ENCODE data around the gene EYS.

DNA sequence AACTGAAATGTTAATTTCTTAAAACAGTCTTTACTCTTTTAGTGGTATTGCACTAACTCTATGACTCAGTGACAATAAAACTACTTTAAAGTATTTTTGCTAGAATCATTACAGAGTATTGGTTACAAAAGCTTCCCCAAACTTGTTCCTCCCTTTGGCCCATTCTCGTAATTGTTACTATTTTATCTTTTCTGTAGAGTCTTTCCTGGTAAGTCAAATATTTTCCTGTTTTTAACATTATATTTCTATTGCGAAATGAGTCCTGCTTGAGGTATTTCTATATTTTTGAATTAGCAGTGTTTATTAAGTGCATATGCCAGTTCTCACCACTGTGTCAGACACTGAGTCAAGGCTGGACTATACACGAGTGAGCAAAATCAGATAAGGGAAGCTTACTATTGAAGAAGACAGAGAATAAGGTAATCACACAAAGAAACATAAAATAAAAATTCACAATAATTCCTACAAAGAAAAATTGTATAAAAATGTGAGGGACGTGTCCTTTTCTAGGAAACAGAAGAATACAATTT lies 970.5 kb downstream of the EYS start:
- TF ChIP-seq, protein P1, sequence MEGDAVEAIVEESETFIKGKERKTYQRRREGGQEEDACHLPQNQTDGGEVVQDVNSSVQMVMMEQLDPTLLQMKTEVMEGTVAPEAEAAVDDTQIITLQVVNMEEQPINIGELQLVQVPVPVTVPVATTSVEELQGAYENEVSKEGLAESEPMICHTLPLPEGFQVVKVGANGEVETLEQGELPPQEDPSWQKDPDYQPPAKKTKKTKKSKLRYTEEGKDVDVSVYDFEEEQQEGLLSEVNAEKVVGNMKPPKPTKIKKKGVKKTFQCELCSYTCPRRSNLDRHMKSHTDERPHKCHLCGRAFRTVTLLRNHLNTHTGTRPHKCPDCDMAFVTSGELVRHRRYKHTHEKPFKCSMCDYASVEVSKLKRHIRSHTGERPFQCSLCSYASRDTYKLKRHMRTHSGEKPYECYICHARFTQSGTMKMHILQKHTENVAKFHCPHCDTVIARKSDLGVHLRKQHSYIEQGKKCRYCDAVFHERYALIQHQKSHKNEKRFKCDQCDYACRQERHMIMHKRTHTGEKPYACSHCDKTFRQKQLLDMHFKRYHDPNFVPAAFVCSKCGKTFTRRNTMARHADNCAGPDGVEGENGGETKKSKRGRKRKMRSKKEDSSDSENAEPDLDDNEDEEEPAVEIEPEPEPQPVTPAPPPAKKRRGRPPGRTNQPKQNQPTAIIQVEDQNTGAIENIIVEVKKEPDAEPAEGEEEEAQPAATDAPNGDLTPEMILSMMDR (IDR thresholded peaks at IDR 0.05; ENCODE audit: low read depth, low read length): no peak
- TF ChIP-seq POLR2A (IDR thresholded peaks at IDR 0.05; ENCODE audit: extremely low read depth, insufficient read length): no peak
